DMS 273 (cell line): ENCODE data around the gene LRMDA.
A peak's percentile ranks its signal among the peaks of the same experiment; 100 is the strongest.
"Not testable (repeated sequence)": the region's sequence is repeated elsewhere in the genome, so short reads cannot be mapped to it uniquely, and the experiment has no call there.

Experiments used
- DNase-seq: peaks from one replicate; lab custom pipeline; 2025; ENCODE audit not compliant: unreplicated experiment; lab: John Stamatoyannopoulos, UW

LRMDA gene

GRCh38 chr10:76127984-76128589 lies 696.7 kb downstream of the LRMDA start:
- peak; percentile 50 for DNase-seq

- no peak for DNase-seq
These were observed 697.8 kb downstream of the LRMDA start for GRCh38 chr10:76129213-76129612.

GRCh38 chr10:76130892-76131291 lies 699.5 kb downstream of the LRMDA start:
- DNase-seq = no peak

- no peak for DNase-seq
These were observed 702.3 kb downstream of the LRMDA start for GRCh38 chr10:76133597-76134255.

GRCh38 chr10:76136961-76137360 lies 705.5 kb downstream of the LRMDA start:
- DNase-seq = no peak

GRCh38 chr10:76138286-76138685 lies 706.9 kb downstream of the LRMDA start:
- DNase-seq = peak; percentile 16

- no peak for DNase-seq
These were observed 707.5 kb downstream of the LRMDA start for GRCh38 chr10:76138906-76139305.

GRCh38 chr10:76139431-76139830 lies 708.0 kb downstream of the LRMDA start:
- DNase-seq = no peak

GRCh38 chr10:76141376-76141775 lies 710.0 kb downstream of the LRMDA start:
- DNase-seq = no peak

GRCh38 chr10:76148217-76148616 lies 716.8 kb downstream of the LRMDA start:
- not testable (repeated sequence) for DNase-seq

GRCh38 chr10:76149182-76149581 lies 717.8 kb downstream of the LRMDA start:
- no peak for DNase-seq

- no peak for DNase-seq
These were observed 718.2 kb downstream of the LRMDA start for GRCh38 chr10:76149602-76150138.

- DNase-seq = no peak
These were observed 718.9 kb downstream of the LRMDA start for GRCh38 chr10:76150139-76150875.

- no peak for DNase-seq
These were observed 719.5 kb downstream of the LRMDA start for GRCh38 chr10:76150876-76151288.

- DNase-seq = no peak
These were observed 720.8 kb downstream of the LRMDA start for GRCh38 chr10:76152186-76152585.

GRCh38 chr10:76155961-76156360 lies 724.5 kb downstream of the LRMDA start:
- no peak for DNase-seq

- no peak for DNase-seq
These were observed 729.2 kb downstream of the LRMDA start for GRCh38 chr10:76160446-76161300.

- no peak for DNase-seq
These were observed 729.8 kb downstream of the LRMDA start for GRCh38 chr10:76161301-76161582.

- no peak for DNase-seq
These were observed 737.0 kb downstream of the LRMDA start for GRCh38 chr10:76168437-76168836.

GRCh38 chr10:76169246-76169645 lies 737.8 kb downstream of the LRMDA start:
- DNase-seq = peak; percentile 55

- DNase-seq = peak; percentile 7
These were observed 740.6 kb downstream of the LRMDA start for GRCh38 chr10:76172020-76172419.
